HepG2 (cell line): ENCODE measurements around the gene SECTM1. TPM values are rescaled to one million over a fixed set of nuclear protein-coding genes. Genes with fewer than 3 reads are reported as not detected.
A peak's percentile ranks its signal among the peaks of the same experiment; 100 is the strongest.

ENCODE experiments used
- ATF1 ChIP-seq: IDR thresholded peaks from 2 replicates; pipeline ENCODE4 v1.6.1; 2016; ENCODE audit warnings: mild to moderate bottlenecking, control low read depth
- HCFC1 ChIP-seq: fragments of 150-350 bp; IDR thresholded peaks from 2 replicates; pipeline ENCODE4 v1.6.1; 2014; ENCODE audit warnings: low read depth, low read length
- HOXA9 ChIP-seq: sonication (generic); formaldehyde crosslinking; IDR thresholded peaks from 2 replicates; pipeline ENCODE4 v1.8.1; 2022; ENCODE audit warnings: missing genetic modification reagents, mild to moderate bottlenecking, moderate library complexity, borderline replicate concordance
- LRRFIP1 ChIP-seq: sonication (generic); formaldehyde crosslinking; conservative IDR thresholded peaks from 2 replicates; pipeline ENCODE4 v1.4.0; 2020; ENCODE audit warnings: missing genetic modification reagents
- MAZ ChIP-seq, 2 experiments: sonication (generic) in 1 of 2; formaldehyde crosslinking in 1 of 2; IDR thresholded peaks; 2 replicates each; pipeline versions ENCODE4 v1.5.0 to v1.6.1; 2012 to 2020; ENCODE audit warnings: low read depth in 2 of 2, mild to moderate bottlenecking in 2 of 2, borderline replicate concordance in 1 of 2, improper control_type of control experiment in 1 of 2, low read length in 1 of 2, missing genetic modification reagents in 1 of 2, moderate library complexity in 1 of 2
- MTA1 ChIP-seq: sonication (generic); formaldehyde crosslinking; IDR thresholded peaks from 2 replicates; pipeline ENCODE4 v1.4.0; 2020; ENCODE audit warnings: missing genetic modification reagents, mild to moderate bottlenecking, borderline replicate concordance
- NR2F1 ChIP-seq, 2 experiments: fragments of 450-650 bp in 1 of 2; formaldehyde crosslinking in 1 of 2; IDR thresholded peaks; 2 replicates each; pipeline versions ENCODE4 v1.5.0 to v1.6.1; 2016 to 2020; ENCODE audit warnings: mild to moderate bottlenecking in 1 of 2, missing compliant biosample characterization in 1 of 2, missing genetic modification reagents in 1 of 2, moderate library complexity in 1 of 2
- PCBP2 ChIP-seq: fragments of 200-400 bp; formaldehyde crosslinking; optimal IDR thresholded peaks from 2 replicates; pipeline ENCODE3; 2018; ENCODE audit warnings: low read length, low read depth; ENCODE audit not compliant: poor library complexity, severe bottlenecking
- RAD51 ChIP-seq: fragments of 450-650 bp; IDR thresholded peaks from 2 replicates; pipeline ENCODE4 v1.6.1; 2016; ENCODE audit warnings: borderline replicate concordance
- TAF1 ChIP-seq: sonication (generic); formaldehyde crosslinking; IDR thresholded peaks from 2 replicates; pipeline ENCODE4 v1.4.0; 2020; ENCODE audit warnings: missing genetic modification reagents
- TRIM24 ChIP-seq: sonication (generic); formaldehyde crosslinking; IDR thresholded peaks from 2 replicates; pipeline ENCODE4 v1.8.0; 2022; ENCODE audit warnings: mild to moderate bottlenecking, missing genetic modification reagents
- U2AF2 ChIP-seq: fragments of 200-400 bp; formaldehyde crosslinking; IDR thresholded peaks from 2 replicates; pipeline ENCODE4 v1.6.1; 2017; ENCODE audit warnings: low read depth, mild to moderate bottlenecking, low read length
- ZNF180 ChIP-seq: sonication (generic); formaldehyde crosslinking; IDR thresholded peaks from 2 replicates; pipeline ENCODE4 v1.4.0; 2020; ENCODE audit warnings: low read depth, missing genetic modification reagents, borderline replicate concordance
- ZNF484 ChIP-seq: sonication (generic); formaldehyde crosslinking; IDR thresholded peaks from 2 replicates; pipeline ENCODE4 v1.5.1; 2020; ENCODE audit warnings: mild to moderate bottlenecking, low read depth, missing genetic modification reagents, borderline replicate concordance
- ZNF562 ChIP-seq: sonication (generic); formaldehyde crosslinking; IDR thresholded peaks from 2 replicates; pipeline ENCODE4 v1.8.0; 2022; ENCODE audit warnings: missing genetic modification reagents, borderline replicate concordance
- ZSCAN21 ChIP-seq: sonication (generic); formaldehyde crosslinking; IDR thresholded peaks from 2 replicates; pipeline ENCODE4 v1.8.0; 2022; ENCODE audit warnings: mild to moderate bottlenecking, missing genetic modification reagents, moderate library complexity, borderline replicate concordance
- polyA plus RNA-seq, 8 experiments: library from polyadenylated mRNA; depleted of rRNA in 3 of 8; stranded (reverse) in 7 of 8; unstranded in 1 of 8; fragments of >200 nt; fragmentation: Illumina TruSeq in 4 of 8; extraction: Trizol in 4 of 8; gene quantifications; 2 replicates each; pipeline versions ENCODE4 v1.2.1 to v1.2.3, GENCODE V29; 2011 to 2016; ENCODE audit warnings: low read depth in 4 of 8, missing spikeins in 1 of 8, mixed read lengths in 1 of 8; ENCODE audit not compliant: insufficient read depth in 1 of 8
- total RNA-seq, 5 experiments: library from RNA; depleted of rRNA; stranded (reverse); fragments of >200 nt; fragmentation: Illumina TruSeq; extraction: Trizol; gene quantifications; 2 replicates each; pipeline ENCODE4 v1.2.3, GENCODE V29; 2016; ENCODE audit warnings: low read depth in 1 of 5
- TF ChIP-seq, protein P1 (sequence below): sonication (generic); formaldehyde crosslinking; IDR thresholded peaks from 2 replicates; pipeline ENCODE4 v1.4.0; 2020; ENCODE audit warnings: missing genetic modification reagents, mild to moderate bottlenecking, borderline replicate concordance
- TF ChIP-seq, protein P2 (sequence below): sonication (generic); formaldehyde crosslinking; IDR thresholded peaks from 2 replicates; pipeline ENCODE4 v1.5.1; 2020; ENCODE audit warnings: mild to moderate bottlenecking, missing genetic modification reagents, borderline replicate concordance
- TF ChIP-seq, protein P3 (sequence below): sonication (generic); formaldehyde crosslinking; IDR thresholded peaks from 2 replicates; pipeline ENCODE4 v1.8.0; 2022; ENCODE audit warnings: mild to moderate bottlenecking, missing genetic modification reagents; ENCODE audit not compliant: insufficient replicate concordance

The SECTM1 gene
- total and polyA plus RNA-seq, 2 of the 13 experiments (the other 11 are each of a cell fraction or from before 2014, with no cell fraction given): 3.5 to 5.3 TPM

DNA sequence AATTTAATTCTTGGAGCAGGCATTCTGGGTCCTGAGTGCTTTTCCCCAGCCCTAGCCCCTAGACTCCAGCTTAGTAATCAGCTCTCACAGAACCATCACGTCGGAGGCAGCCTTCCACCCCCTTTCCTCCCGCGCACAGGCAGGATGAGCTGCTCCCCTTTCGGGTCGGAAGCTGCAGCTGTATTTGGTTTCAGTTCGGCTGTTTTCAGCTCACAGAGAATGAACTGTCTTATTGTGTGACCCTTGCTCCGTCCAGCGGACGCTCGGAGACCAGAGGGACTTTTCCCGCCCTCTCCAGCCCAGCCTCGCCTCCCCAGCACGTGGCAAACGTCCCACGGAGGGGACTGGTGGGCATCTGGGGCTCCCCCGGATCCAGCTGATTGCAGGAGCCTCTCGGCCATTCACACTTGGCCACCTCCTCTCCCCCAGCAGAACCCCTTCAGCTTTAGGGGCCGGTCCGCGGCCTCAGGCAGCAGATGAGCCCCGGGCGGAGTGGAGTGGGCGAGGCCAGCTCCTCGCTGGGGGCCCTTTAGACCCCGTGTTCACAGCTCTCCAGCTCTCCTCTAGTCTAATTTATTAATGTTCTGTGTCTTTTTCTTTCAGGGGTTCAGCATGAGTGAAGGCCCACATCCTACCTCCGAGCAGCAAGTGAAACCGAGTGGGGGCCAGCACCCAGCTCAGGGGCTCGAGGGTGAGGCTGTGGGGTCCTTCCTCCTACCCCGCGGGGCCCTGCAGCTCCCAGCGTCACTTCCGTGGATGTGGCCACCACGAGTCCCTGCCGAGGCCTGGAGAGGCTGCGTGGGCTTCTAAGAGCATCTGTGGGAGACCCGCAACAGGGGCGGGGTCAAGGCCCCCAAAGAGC lies 37.1 kb upstream of the SECTM1 start (continued):
- TF ChIP-seq MTA1 (CRISPR knock-in tag): peak; percentile 95; the same call in 1 of the 2 replicates
- no peak for TF ChIP-seq TRIM24 (CRISPR knock-in tag)
- no peak; the same call in 1 of the 2 replicates for TF ChIP-seq ZSCAN21 (CRISPR knock-in tag)
- TF ChIP-seq, protein P1, sequence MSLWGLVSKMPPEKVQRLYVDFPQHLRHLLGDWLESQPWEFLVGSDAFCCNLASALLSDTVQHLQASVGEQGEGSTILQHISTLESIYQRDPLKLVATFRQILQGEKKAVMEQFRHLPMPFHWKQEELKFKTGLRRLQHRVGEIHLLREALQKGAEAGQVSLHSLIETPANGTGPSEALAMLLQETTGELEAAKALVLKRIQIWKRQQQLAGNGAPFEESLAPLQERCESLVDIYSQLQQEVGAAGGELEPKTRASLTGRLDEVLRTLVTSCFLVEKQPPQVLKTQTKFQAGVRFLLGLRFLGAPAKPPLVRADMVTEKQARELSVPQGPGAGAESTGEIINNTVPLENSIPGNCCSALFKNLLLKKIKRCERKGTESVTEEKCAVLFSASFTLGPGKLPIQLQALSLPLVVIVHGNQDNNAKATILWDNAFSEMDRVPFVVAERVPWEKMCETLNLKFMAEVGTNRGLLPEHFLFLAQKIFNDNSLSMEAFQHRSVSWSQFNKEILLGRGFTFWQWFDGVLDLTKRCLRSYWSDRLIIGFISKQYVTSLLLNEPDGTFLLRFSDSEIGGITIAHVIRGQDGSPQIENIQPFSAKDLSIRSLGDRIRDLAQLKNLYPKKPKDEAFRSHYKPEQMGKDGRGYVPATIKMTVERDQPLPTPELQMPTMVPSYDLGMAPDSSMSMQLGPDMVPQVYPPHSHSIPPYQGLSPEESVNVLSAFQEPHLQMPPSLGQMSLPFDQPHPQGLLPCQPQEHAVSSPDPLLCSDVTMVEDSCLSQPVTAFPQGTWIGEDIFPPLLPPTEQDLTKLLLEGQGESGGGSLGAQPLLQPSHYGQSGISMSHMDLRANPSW (CRISPR knock-in tag): no peak
- no peak for TF ChIP-seq RAD51
- TF ChIP-seq U2AF2: no peak
- TF ChIP-seq, protein P2, sequence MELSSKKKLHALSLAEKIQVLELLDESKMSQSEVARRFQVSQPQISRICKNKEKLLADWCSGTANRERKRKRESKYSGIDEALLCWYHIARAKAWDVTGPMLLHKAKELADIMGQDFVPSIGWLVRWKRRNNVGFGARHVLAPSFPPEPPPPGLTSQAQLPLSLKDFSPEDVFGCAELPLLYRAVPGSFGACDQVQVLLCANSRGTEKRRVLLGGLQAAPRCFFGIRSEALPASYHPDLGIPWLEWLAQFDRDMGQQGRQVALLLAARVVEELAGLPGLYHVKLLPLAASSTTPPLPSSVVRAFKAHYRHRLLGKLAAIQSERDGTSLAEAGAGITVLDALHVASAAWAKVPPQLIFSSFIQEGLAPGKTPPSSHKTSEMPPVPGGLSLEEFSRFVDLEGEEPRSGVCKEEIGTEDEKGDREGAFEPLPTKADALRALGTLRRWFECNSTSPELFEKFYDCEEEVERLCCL (CRISPR knock-in tag): peak; percentile 85; the same call in 1 of the 2 replicates
- TF ChIP-seq HCFC1: no peak
- TF ChIP-seq TAF1 (CRISPR knock-in tag): no peak; the same call in 1 of the 2 replicates
- TF ChIP-seq MAZ (IDR thresholded peaks at IDR 0.05; ENCODE audit: borderline replicate concordance, low read depth, low read length): no peak
- peak; percentile 58; the same call in 1 of the 2 replicates for TF ChIP-seq MAZ (CRISPR knock-in tag; IDR thresholded peaks at IDR 0.05; ENCODE audit: low read depth)
- TF ChIP-seq ZNF484 (CRISPR knock-in tag): peak; percentile 88; the same call in 1 of the 2 replicates
- no peak for TF ChIP-seq ATF1
- TF ChIP-seq ZNF180 (CRISPR knock-in tag): no peak
- no peak for TF ChIP-seq LRRFIP1 (CRISPR knock-in tag)
- no peak for TF ChIP-seq HOXA9 (CRISPR knock-in tag)
- no peak for TF ChIP-seq PCBP2
- TF ChIP-seq, protein P3, sequence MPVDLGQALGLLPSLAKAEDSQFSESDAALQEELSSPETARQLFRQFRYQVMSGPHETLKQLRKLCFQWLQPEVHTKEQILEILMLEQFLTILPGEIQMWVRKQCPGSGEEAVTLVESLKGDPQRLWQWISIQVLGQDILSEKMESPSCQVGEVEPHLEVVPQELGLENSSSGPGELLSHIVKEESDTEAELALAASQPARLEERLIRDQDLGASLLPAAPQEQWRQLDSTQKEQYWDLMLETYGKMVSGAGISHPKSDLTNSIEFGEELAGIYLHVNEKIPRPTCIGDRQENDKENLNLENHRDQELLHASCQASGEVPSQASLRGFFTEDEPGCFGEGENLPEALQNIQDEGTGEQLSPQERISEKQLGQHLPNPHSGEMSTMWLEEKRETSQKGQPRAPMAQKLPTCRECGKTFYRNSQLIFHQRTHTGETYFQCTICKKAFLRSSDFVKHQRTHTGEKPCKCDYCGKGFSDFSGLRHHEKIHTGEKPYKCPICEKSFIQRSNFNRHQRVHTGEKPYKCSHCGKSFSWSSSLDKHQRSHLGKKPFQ (CRISPR knock-in tag): peak; percentile 93
- no peak for TF ChIP-seq ZNF562 (CRISPR knock-in tag)
- no peak for TF ChIP-seq NR2F1 (CRISPR knock-in tag; IDR thresholded peaks at IDR 0.05)
